NCI-H446 (cell line): ENCODE measurements around the gene MYBPHL.
A peak's percentile ranks its signal among the peaks of the same experiment; 100 is the strongest.

Experiments used
- DNase-seq, 2 experiments: peaks; one replicate each; lab custom pipeline; 2025; lab: John Stamatoyannopoulos, UW

Gene MYBPHL

GRCh38 chr1:109306832-109307273 lies at the start of gene MYBPHL:
MYBPHL (minus strand) TSS chr1:109307011; CDS start chr1:109306991, 20 bp downstream.
- DNase-seq = no peak

- DNase-seq = no peak
These were observed 49.7 kb upstream of the MYBPHL start for GRCh38 chr1:109356505-109356904.

GRCh38 chr1:109354929-109355328 lies 48.1 kb upstream of the MYBPHL start:
- DNase-seq = no peak

- DNase-seq = no peak
These were observed 44.6 kb upstream of the MYBPHL start for GRCh38 chr1:109351457-109351856.

GRCh38 chr1:109350655-109351054 lies 43.8 kb upstream of the MYBPHL start:
- DNase-seq = peak; percentile 73 to 93

- DNase-seq = no peak
These were observed 43.4 kb upstream of the MYBPHL start for GRCh38 chr1:109350182-109350581.

GRCh38 chr1:109347511-109347910 lies 40.7 kb upstream of the MYBPHL start:
- no peak for DNase-seq

GRCh38 chr1:109341944-109342930 lies 35.4 kb upstream of the MYBPHL start:
- DNase-seq = peak in 1 of 2 experiments; percentile 49

- no peak for DNase-seq
These were observed 31.8 kb upstream of the MYBPHL start for GRCh38 chr1:109338608-109339007.

- DNase-seq = no peak
These were observed 31.3 kb upstream of the MYBPHL start for GRCh38 chr1:109338091-109338490.

GRCh38 chr1:109335091-109335490 lies 28.3 kb upstream of the MYBPHL start:
- no peak for DNase-seq

- no peak for DNase-seq
These were observed 24.3 kb upstream of the MYBPHL start for GRCh38 chr1:109331113-109331512.

GRCh38 chr1:109327285-109327684 lies 20.5 kb upstream of the MYBPHL start:
- no peak for DNase-seq

GRCh38 chr1:109322974-109323373 lies 16.2 kb upstream of the MYBPHL start:
- DNase-seq = no peak

GRCh38 chr1:109319114-109319513 lies 12.3 kb upstream of the MYBPHL start:
- no peak for DNase-seq

- no peak for DNase-seq
These were observed 9.7 kb upstream of the MYBPHL start for GRCh38 chr1:109316506-109316905.

- no peak for DNase-seq
These were observed 8.5 kb upstream of the MYBPHL start for GRCh38 chr1:109315288-109315687.

- peak in 1 of 2 experiments; percentile 20 for DNase-seq
These were observed 8.0 kb upstream of the MYBPHL start for GRCh38 chr1:109314795-109315194.

- DNase-seq = peak; percentile 23 to 77
These were observed 6.4 kb upstream of the MYBPHL start for GRCh38 chr1:109312978-109313775.

- DNase-seq = peak; percentile 23 to 50
These were observed 5.4 kb upstream of the MYBPHL start for GRCh38 chr1:109312246-109312645.

- DNase-seq = no peak
These were observed 2.5 kb upstream of the MYBPHL start for GRCh38 chr1:109309347-109309746.

GRCh38 chr1:109307274-109308021 lies 637 bp upstream of the MYBPHL start:
- peak; percentile 45 to 82 for DNase-seq
